RWPE2 (cell line): ENCODE measurements around the gene CRIM1.

ENCODE experiments used
- ATAC-seq: fragments of 200-7000 bp; cut with Tn5 transposase; 3 replicates; pipeline ENCODE4 v1.9.1; 2021; ENCODE audit warnings: low read depth
- DNase-seq: peaks from one replicate; pipeline ENCODE4 v3.0.0-alpha.2; 2020; ENCODE audit warnings: low spot score
- H3K27ac ChIP-seq: fragments of 450-650 bp; 2 replicates; pipeline ENCODE4 v1.5.1; 2017; ENCODE audit warnings: mild to moderate bottlenecking; ENCODE audit not compliant: poor library complexity, severe bottlenecking
- H3K27me3 ChIP-seq: fragments of 250-450 bp; sonication (Bioruptor Pico); 2 replicates; pipeline ENCODE4 v1.5.1; 2021; ENCODE audit warnings: mild to moderate bottlenecking, moderate library complexity; ENCODE audit not compliant: insufficient read depth, poor library complexity, severe bottlenecking
- H3K36me3 ChIP-seq: fragments of 250-450 bp; sonication (Bioruptor Pico); 2 replicates; pipeline ENCODE4 v1.5.1; 2020; ENCODE audit warnings: low read depth, mild to moderate bottlenecking, moderate library complexity
- H3K4me1 ChIP-seq: fragments of 250-450 bp; sonication (Bioruptor Pico); 2 replicates; pipeline ENCODE4 v1.5.1; 2021; ENCODE audit warnings: mild to moderate bottlenecking, moderate library complexity; ENCODE audit not compliant: insufficient read depth, poor library complexity, severe bottlenecking
- H3K4me3 ChIP-seq: fragments of 250-450 bp; sonication (Bioruptor Pico); 2 replicates; pipeline ENCODE4 v1.5.1; 2021; ENCODE audit warnings: mild to moderate bottlenecking, moderate library complexity; ENCODE audit not compliant: severe bottlenecking
- H3K9me3 ChIP-seq: fragments of 250-450 bp; sonication (Bioruptor Pico); 2 replicates; pipeline ENCODE4 v1.5.1; 2021; ENCODE audit warnings: mild to moderate bottlenecking, moderate library complexity; ENCODE audit not compliant: severe bottlenecking
- CTCF ChIP-seq: fragments of 450-650 bp; IDR thresholded peaks from one replicate; pipeline ENCODE4 v1.5.1; 2017; ENCODE audit warnings: mild to moderate bottlenecking, moderate library complexity; ENCODE audit not compliant: poor library complexity, severe bottlenecking

The CRIM1 gene

GRCh38 chr2:36396878-36397539, 41.4 kb downstream of the CRIM1 start:
- H3K9me3 ChIP-seq, result no peaks in the 10 kb centered on the region
- no peak for TF ChIP-seq CTCF
- peaks cover 57% of the 10 kb centered on the region for H3K4me1 ChIP-seq
- H3K27ac ChIP-seq, result peak overlapping the region; percentile 37
- DNase-seq (no peak), ATAC-seq (0 out of 3 replicates have a peak, but pooled peaks have one; percentile 15)
- no peaks in the 10 kb centered on the region for H3K27me3 ChIP-seq
- no peak overlapping the region for H3K4me3 ChIP-seq
- H3K36me3 ChIP-seq, result peaks cover 37% of the 10 kb centered on the region

- no peak overlapping the region for H3K4me3 ChIP-seq
- peaks cover 37% of the 10 kb centered on the region for H3K36me3 ChIP-seq
- peak overlapping the region; percentile 37 for H3K27ac ChIP-seq
- no peaks in the 10 kb centered on the region for H3K27me3 ChIP-seq
- ATAC-seq (peak; percentile 59), DNase-seq (no peak)
- TF ChIP-seq CTCF, result no peak
- H3K4me1 ChIP-seq, result peaks cover 53% of the 10 kb centered on the region
- no peaks in the 10 kb centered on the region for H3K9me3 ChIP-seq
Measured at GRCh38 chr2:36397728-36398413, 42.3 kb downstream of the CRIM1 start.

GRCh38 chr2:36399050-36399449, 43.5 kb downstream of the CRIM1 start:
- no peaks in the 10 kb centered on the region for H3K9me3 ChIP-seq
- ATAC-seq, result no peak
- no peak for TF ChIP-seq CTCF
- H3K4me3 ChIP-seq, result no peak overlapping the region
- H3K4me1 ChIP-seq, result peaks cover 58% of the 10 kb centered on the region
- no peak for DNase-seq
- H3K27ac ChIP-seq, result no peak overlapping the region
- peaks cover 37% of the 10 kb centered on the region for H3K36me3 ChIP-seq
- no peaks in the 10 kb centered on the region for H3K27me3 ChIP-seq

- no peaks in the 10 kb centered on the region for H3K9me3 ChIP-seq
- DNase-seq (no peak), ATAC-seq (peak; percentile 95)
- H3K27me3 ChIP-seq, result no peaks in the 10 kb centered on the region
- no peak for TF ChIP-seq CTCF
- H3K27ac ChIP-seq, result peak overlapping the region; percentile 88
- H3K4me1 ChIP-seq, result peaks cover 45% of the 10 kb centered on the region
- no peak overlapping the region for H3K4me3 ChIP-seq
- peaks cover 25% of the 10 kb centered on the region for H3K36me3 ChIP-seq
Measured at GRCh38 chr2:36403675-36404230, 48.2 kb downstream of the CRIM1 start.
